Fibroblast of skin of left quadriceps (primary cell): ENCODE measurements around the gene SKIL.

Experiments used
- DNase-seq, 2 experiments: peaks; one replicate each; pipeline ENCODE4 v3.0.0-alpha.2; 2013; ENCODE audit warnings: low read depth in 2 of 2

Gene SKIL

GRCh38 chr3:170397685-170398084, 40.2 kb downstream of the SKIL start:
- DNase-seq: no peak

- DNase-seq: no peak
These were observed 47.6 kb downstream of the SKIL start for GRCh38 chr3:170405101-170405500.

- no peak for DNase-seq
These were observed 53.0 kb downstream of the SKIL start for GRCh38 chr3:170410428-170411029.

- no peak for DNase-seq
These were observed 55.8 kb downstream of the SKIL start for GRCh38 chr3:170413291-170413690.

GRCh38 chr3:170414202-170414663, 56.7 kb downstream of the SKIL start:
- DNase-seq: peak; percentile 98 to 99

- DNase-seq: no peak
These were observed 59.6 kb downstream of the SKIL start for GRCh38 chr3:170417090-170417489.

GRCh38 chr3:170418422-170419398, 61.2 kb downstream of the SKIL start, which contains the start of gene CLDN11:
TSS of gene CLDN11 (plus strand) at chr3:170418868. CDS start at chr3:170419067, 199 bp downstream.
- DNase-seq: peak; percentile 71 to 75

GRCh38 chr3:170419557-170420087, 62.1 kb downstream of the SKIL start:
- DNase-seq: no peak

- DNase-seq: no peak
These were observed 62.8 kb downstream of the SKIL start for GRCh38 chr3:170420307-170420821.

- no peak for DNase-seq
These were observed 63.7 kb downstream of the SKIL start for GRCh38 chr3:170421111-170421641.

- DNase-seq: no peak
These were observed 64.2 kb downstream of the SKIL start for GRCh38 chr3:170421758-170422157.

GRCh38 chr3:170423001-170423615, 65.6 kb downstream of the SKIL start:
- DNase-seq: no peak

GRCh38 chr3:170424879-170425278, 67.4 kb downstream of the SKIL start:
- no peak for DNase-seq

- DNase-seq: no peak
These were observed 68.2 kb downstream of the SKIL start for GRCh38 chr3:170425491-170426239.

GRCh38 chr3:170426240-170426797, 68.8 kb downstream of the SKIL start:
- DNase-seq: no peak

- no peak for DNase-seq
These were observed 70.6 kb downstream of the SKIL start for GRCh38 chr3:170428095-170428494.

GRCh38 chr3:170429050-170429449, 71.5 kb downstream of the SKIL start:
- peak; percentile 45 to 49 for DNase-seq

GRCh38 chr3:170431054-170431453, 73.5 kb downstream of the SKIL start:
- DNase-seq: no peak

- DNase-seq: no peak
These were observed 74.9 kb downstream of the SKIL start for GRCh38 chr3:170432416-170432815.

GRCh38 chr3:170436697-170437096, 79.2 kb downstream of the SKIL start:
- DNase-seq: no peak
